ENCODE data around the gene CAND2.

Gene CAND2

DNA sequence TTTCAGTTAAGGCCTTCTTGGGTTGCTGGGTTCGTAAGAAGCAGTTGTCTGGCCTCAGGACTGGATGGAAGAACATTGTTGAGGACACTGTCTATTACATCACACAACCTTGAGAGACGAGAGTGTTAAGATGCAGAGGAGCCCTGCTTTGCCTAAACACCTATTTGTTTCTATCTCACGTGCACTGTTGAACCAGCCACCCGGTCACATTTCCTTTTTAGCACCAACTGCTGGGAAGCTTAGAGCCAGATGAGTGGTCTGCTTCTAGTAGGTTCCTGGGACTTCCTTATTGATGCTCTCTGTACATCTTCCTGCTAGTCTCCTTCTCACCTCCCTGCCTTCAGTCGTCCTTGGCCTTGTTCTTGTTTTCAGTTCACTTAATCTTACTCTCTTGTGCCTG is 22.3 kb downstream of the CAND2 start:
- no peaks in the 10 kb centered on the region for H3K27me3 ChIP-seq (ENCODE audit: insufficient read depth, low read length)
- no peaks in the 10 kb centered on the region for H3K9me3 ChIP-seq (ENCODE audit: insufficient read depth, low read depth, low read length)
- WGBS, result 89% methylated on average over 5 of the region's 5 CpGs
- no peak overlapping the region for H3K9ac ChIP-seq (ENCODE audit: low read depth, low read length)
- H3K36me3 ChIP-seq (ENCODE audit: insufficient read depth, low read length), result peaks cover 29% of the 10 kb centered on the region
- no peak overlapping the region for H3K27ac ChIP-seq (ENCODE audit: low read depth, low read length)
- H3K4me1 ChIP-seq (ENCODE audit: insufficient read depth, low read length), result no peaks in the 10 kb centered on the region
- no peak overlapping the region for H3K4me3 ChIP-seq (ENCODE audit: low read length)

- Histone ChIP-seq H3K4me1 (ENCODE audit: insufficient read depth, low read length) (no peaks in the 10 kb centered on the region), H3K4me3 (ENCODE audit: low read length) (no peak overlapping the region), H3K27me3 (ENCODE audit: insufficient read depth, low read length) (no peaks in the 10 kb centered on the region), H3K9ac (ENCODE audit: low read depth, low read length) (no peak overlapping the region), H3K36me3 (ENCODE audit: insufficient read depth, low read length) (peaks cover 4% of the 10 kb centered on the region; the same call in 1 of the 2 replicates), H3K27ac (ENCODE audit: low read depth, low read length) (no peak overlapping the region), H3K9me3 (ENCODE audit: insufficient read depth, low read depth, low read length) (no peaks in the 10 kb centered on the region)
- WGBS, result 77% methylated on average over 7 of the region's 8 CpGs
Observed at GRCh38 chr3:12822725-12823373, 26.4 kb downstream of the CAND2 start.

GRCh38 chr3:12824299-12824698 is 27.8 kb downstream of the CAND2 start:
- Histone ChIP-seq H3K36me3 (ENCODE audit: insufficient read depth, low read length) (peaks cover 5% of the 10 kb centered on the region; the same call in 1 of the 2 replicates), H3K27ac (ENCODE audit: low read depth, low read length) (no peak overlapping the region), H3K4me3 (ENCODE audit: low read length) (no peak overlapping the region), H3K9ac (ENCODE audit: low read depth, low read length) (no peak overlapping the region), H3K27me3 (ENCODE audit: insufficient read depth, low read length) (no peaks in the 10 kb centered on the region), H3K9me3 (ENCODE audit: insufficient read depth, low read depth, low read length) (no peaks in the 10 kb centered on the region), H3K4me1 (ENCODE audit: insufficient read depth, low read length) (no peaks in the 10 kb centered on the region)
- WGBS, result 87% methylated on average over 7 of the region's 7 CpGs

DNA sequence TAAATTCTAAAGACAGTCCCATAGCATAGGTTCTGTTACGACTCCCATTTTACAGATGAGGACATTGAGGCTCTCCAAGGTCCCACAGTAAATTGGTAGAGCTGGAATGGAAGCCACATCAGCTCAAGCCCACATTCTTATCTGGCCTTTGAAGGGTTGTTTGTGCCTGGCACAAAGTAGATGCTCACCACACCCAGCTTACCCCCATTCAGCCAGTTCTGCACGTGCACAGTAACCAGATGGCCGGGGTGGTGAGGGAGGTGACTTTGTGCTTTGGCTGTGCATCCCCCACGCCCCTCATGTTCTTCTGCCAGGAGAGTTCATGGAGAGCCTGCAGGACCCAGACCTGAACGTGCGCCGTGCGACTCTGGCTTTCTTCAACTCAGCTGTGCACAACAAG is 28.7 kb downstream of the CAND2 start:
- Histone ChIP-seq H3K9me3 (ENCODE audit: insufficient read depth, low read depth, low read length) (no peaks in the 10 kb centered on the region), H3K36me3 (ENCODE audit: insufficient read depth, low read length) (peaks cover 12% of the 10 kb centered on the region), H3K4me3 (ENCODE audit: low read length) (no peak overlapping the region), H3K9ac (ENCODE audit: low read depth, low read length) (no peak overlapping the region), H3K4me1 (ENCODE audit: insufficient read depth, low read length) (no peaks in the 10 kb centered on the region), H3K27ac (ENCODE audit: low read depth, low read length) (no peak overlapping the region), H3K27me3 (ENCODE audit: insufficient read depth, low read length) (no peaks in the 10 kb centered on the region)
- WGBS, result 96% methylated on average over 8 of the region's 8 CpGs

DNA sequence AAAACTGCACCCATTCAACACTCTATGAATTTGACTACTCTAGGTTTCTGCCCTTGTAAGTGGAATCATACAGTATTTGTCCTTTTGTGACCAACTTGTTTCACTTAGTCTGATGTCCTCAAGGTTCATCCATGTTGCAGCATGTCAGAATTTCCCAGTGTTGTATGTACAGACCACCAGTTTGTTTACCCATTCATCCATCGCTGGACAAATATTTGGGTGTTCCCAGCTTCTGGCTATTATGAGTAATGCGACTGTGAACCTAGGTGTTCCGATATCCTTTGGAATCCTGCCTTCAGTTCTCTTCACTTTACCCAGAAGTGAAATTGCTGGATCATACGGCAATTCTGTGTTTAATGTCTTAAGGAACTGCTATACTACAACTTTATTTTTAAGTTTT is 32.3 kb downstream of the CAND2 start:
- no peak overlapping the region for H3K9ac ChIP-seq (ENCODE audit: low read depth, low read length)
- 0 out of 2 replicates have a peak, but pooled peaks cover 9% of the 10 kb centered on the region for H3K4me1 ChIP-seq (ENCODE audit: insufficient read depth, low read length)
- no peaks in the 10 kb centered on the region for H3K9me3 ChIP-seq (ENCODE audit: insufficient read depth, low read depth, low read length)
- WGBS, result 94% methylated on average over 3 of the region's 4 CpGs
- no peak overlapping the region for H3K27ac ChIP-seq (ENCODE audit: low read depth, low read length)
- H3K36me3 ChIP-seq (ENCODE audit: insufficient read depth, low read length), result peaks cover 40% of the 10 kb centered on the region
- H3K4me3 ChIP-seq (ENCODE audit: low read length), result no peak overlapping the region
- H3K27me3 ChIP-seq (ENCODE audit: insufficient read depth, low read length), result no peaks in the 10 kb centered on the region

DNA sequence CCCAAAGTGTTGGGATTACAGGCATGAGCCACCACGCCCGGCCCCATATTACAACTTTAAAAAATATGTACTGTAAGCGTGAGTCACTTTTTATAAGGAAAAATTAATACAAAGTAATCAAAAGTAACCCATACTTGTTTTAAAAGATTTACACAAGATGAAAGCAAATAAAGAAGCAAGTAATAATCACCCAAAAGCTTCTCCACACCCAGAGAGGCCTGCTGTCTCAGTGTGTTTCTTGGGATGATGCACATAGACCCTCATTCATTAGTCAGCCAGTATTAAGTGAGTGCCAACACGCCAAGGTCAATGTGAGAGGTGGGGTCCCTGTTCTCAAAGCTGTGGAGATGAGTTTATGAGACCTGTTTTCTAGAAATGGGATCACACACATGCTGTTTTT is 32.9 kb downstream of the CAND2 start:
- Histone ChIP-seq H3K4me3 (ENCODE audit: low read length) (no peak overlapping the region), H3K27me3 (ENCODE audit: insufficient read depth, low read length) (no peaks in the 10 kb centered on the region), H3K9ac (ENCODE audit: low read depth, low read length) (no peak overlapping the region), H3K36me3 (ENCODE audit: insufficient read depth, low read length) (peaks cover 47% of the 10 kb centered on the region), H3K27ac (ENCODE audit: low read depth, low read length) (no peak overlapping the region), H3K4me1 (ENCODE audit: insufficient read depth, low read length) (peaks cover 15% of the 10 kb centered on the region; the same call in 1 of the 2 replicates), H3K9me3 (ENCODE audit: insufficient read depth, low read depth, low read length) (no peaks in the 10 kb centered on the region)
- 94% methylated on average over 3 of the region's 4 CpGs for WGBS

DNA sequence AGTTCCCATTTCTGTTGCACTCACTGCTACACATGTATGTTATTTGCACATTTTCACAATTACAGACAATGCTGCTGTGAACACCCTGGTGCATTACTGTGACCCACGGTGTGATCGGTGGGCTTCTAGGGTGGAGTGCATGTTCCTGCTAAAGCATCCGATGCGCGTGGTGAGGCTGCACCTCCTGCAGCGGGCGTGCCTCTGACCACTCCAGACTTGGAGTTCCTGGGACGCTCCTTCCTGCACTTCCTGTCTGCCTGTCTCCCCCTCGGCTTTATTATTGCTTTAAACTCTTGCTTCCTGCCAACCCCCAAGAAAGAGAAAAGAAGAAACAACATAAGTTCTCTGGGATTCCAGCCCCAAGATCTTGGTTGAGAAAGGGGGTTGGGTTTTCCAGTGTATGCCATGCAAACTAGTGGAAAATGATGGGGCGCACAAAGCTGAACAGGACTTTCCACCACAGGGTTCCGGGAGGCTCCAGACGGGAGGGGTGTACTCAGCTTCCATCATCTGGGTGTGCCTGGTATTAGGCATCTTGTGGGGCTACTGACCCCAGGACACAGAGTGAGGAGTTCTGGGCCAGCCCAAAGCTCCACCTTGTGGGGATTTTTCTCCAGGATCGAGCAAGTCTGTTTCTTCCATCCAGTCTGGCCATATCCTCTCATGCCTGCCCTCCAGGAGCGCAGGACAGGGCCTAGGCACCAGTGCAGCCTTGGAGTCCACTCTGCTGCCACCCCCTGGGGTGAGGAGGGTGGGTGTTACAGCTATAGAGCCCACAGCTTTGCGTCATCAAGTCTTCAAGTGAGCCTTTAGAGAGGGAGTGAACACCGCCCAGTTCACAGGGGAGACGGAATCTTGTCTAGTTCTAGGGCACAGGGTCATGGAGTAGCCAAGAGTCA is 33.7 kb downstream of the CAND2 start:
- Histone ChIP-seq H3K27me3 (ENCODE audit: insufficient read depth, low read length) (no peaks in the 10 kb centered on the region), H3K9ac (ENCODE audit: low read depth, low read length) (no peak overlapping the region), H3K36me3 (ENCODE audit: insufficient read depth, low read length) (peaks cover 54% of the 10 kb centered on the region), H3K9me3 (ENCODE audit: insufficient read depth, low read depth, low read length) (no peaks in the 10 kb centered on the region), H3K27ac (ENCODE audit: low read depth, low read length) (no peak overlapping the region; the same call in 1 of the 2 replicates), H3K4me3 (ENCODE audit: low read length) (no peak overlapping the region), H3K4me1 (ENCODE audit: insufficient read depth, low read length) (peaks cover 20% of the 10 kb centered on the region; the same call in 1 of the 2 replicates)
- WGBS, result 91% methylated on average over 17 of the region's 17 CpGs

DNA sequence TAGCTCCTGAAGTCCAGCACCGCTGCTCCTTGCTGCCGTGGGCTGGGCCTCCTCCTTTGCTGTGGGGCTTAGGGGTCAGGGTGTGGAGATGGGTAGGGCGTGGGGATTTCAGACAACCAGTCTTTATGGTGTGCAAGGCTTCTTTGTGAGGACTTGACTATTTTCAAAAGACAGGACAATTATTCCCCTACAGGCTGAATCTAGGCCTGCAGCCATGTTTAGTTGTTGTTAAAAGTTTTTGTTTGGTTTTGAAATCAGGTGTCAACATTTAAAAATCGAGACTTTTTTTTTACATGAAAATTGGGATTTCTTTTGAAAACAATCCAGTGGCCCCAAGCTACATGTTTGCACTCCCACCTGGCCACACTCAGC is 34.3 kb downstream of the CAND2 start:
- WGBS, result 85% methylated on average over 4 of the region's 4 CpGs
- no peak overlapping the region for H3K27ac ChIP-seq (ENCODE audit: low read depth, low read length)
- peaks cover 61% of the 10 kb centered on the region for H3K36me3 ChIP-seq (ENCODE audit: insufficient read depth, low read length)
- no peaks in the 10 kb centered on the region for H3K27me3 ChIP-seq (ENCODE audit: insufficient read depth, low read length)
- peaks cover 20% of the 10 kb centered on the region; the same call in 1 of the 2 replicates for H3K4me1 ChIP-seq (ENCODE audit: insufficient read depth, low read length)
- H3K9ac ChIP-seq (ENCODE audit: low read depth, low read length), result no peak overlapping the region
- no peaks in the 10 kb centered on the region for H3K9me3 ChIP-seq (ENCODE audit: insufficient read depth, low read depth, low read length)
- no peak overlapping the region for H3K4me3 ChIP-seq (ENCODE audit: low read length)

GRCh38 chr3:12831301-12831866 is 34.9 kb downstream of the CAND2 start:
- Histone ChIP-seq H3K9ac (ENCODE audit: low read depth, low read length) (no peak overlapping the region), H3K27ac (ENCODE audit: low read depth, low read length) (no peak overlapping the region; the same call in 1 of the 2 replicates), H3K4me1 (ENCODE audit: insufficient read depth, low read length) (peaks cover 20% of the 10 kb centered on the region; the same call in 1 of the 2 replicates), H3K9me3 (ENCODE audit: insufficient read depth, low read depth, low read length) (no peaks in the 10 kb centered on the region), H3K27me3 (ENCODE audit: insufficient read depth, low read length) (no peaks in the 10 kb centered on the region), H3K4me3 (ENCODE audit: low read length) (no peak overlapping the region), H3K36me3 (ENCODE audit: insufficient read depth, low read length) (peaks cover 67% of the 10 kb centered on the region)
- WGBS, result 89% methylated on average over 5 of the region's 5 CpGs

DNA sequence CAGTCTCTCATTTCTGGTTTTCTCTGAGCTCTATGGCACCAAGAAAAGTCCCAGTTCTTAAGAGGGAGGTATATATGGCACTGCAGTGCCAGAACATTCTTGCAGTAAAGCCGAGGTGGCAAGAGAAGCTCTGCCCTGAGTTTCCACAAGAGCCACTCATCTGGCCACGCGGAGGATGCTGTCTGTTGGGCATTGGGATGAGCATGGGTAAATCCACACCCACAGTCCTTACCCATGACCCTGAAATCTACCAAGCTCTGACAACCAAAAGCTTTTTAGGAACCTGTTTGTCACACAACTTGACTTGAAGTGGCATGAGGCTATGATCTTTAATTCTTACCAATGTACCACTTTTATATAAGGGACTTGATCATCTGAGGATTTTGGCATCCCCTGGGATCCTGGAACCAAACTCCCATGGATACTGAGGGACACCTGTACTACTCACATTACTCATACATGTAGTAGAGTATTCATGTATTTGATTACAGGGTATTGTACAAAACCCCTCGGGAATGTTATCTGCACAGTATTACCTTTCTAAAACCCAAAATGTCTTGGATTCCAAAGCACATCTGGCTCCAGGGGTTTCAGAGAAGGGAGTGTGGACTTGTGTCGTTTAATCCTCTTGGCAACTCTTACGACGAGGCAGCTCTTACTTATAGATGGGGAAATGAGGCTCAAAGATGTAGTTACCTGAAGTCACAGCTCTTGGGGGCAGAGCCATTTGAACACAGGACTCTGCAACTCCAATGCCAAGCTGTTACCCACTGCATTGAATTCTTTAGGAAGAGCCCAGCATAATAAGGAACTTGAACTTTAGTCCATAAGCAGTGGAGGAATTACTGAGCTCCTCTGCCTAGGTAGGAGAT is 36.1 kb downstream of the CAND2 start:
- no peak overlapping the region for H3K9ac ChIP-seq (ENCODE audit: low read depth, low read length)
- no peaks in the 10 kb centered on the region for H3K27me3 ChIP-seq (ENCODE audit: insufficient read depth, low read length)
- H3K9me3 ChIP-seq (ENCODE audit: insufficient read depth, low read depth, low read length), result no peaks in the 10 kb centered on the region
- peaks cover 23% of the 10 kb centered on the region; the same call in 1 of the 2 replicates for H3K4me1 ChIP-seq (ENCODE audit: insufficient read depth, low read length)
- H3K36me3 ChIP-seq (ENCODE audit: insufficient read depth, low read length), result peaks cover 79% of the 10 kb centered on the region
- WGBS, result 92% methylated on average over 6 of the region's 7 CpGs
- peak overlapping the region; percentile 62; the same call in 1 of the 2 replicates for H3K27ac ChIP-seq (ENCODE audit: low read depth, low read length)
- no peak overlapping the region for H3K4me3 ChIP-seq (ENCODE audit: low read length)

All from HUES64 (cell line).